HFF-Myc (cell line): ENCODE measurements around the gene EBLN2.

Experiments
- DNase-seq: peaks from one replicate; pipeline ENCODE4 v3.0.0-alpha.2; 2011; ENCODE audit warnings: low read depth; ENCODE audit errors: extremely low read depth
- H3K4me3 ChIP-seq: replicated peaks from 2 replicates; pipeline ENCODE4 v1.5.1; 2011; ENCODE audit warnings: low read depth, mild to moderate bottlenecking, control low read depth, low read length
- TF ChIP-seq, protein P1 (sequence below): IDR thresholded peaks from 2 replicates; pipeline ENCODE4 v1.5.1; 2012; ENCODE audit warnings: mild to moderate bottlenecking, low read depth, low read length, control low read depth; ENCODE audit errors: missing control alignments

Gene EBLN2

DNA sequence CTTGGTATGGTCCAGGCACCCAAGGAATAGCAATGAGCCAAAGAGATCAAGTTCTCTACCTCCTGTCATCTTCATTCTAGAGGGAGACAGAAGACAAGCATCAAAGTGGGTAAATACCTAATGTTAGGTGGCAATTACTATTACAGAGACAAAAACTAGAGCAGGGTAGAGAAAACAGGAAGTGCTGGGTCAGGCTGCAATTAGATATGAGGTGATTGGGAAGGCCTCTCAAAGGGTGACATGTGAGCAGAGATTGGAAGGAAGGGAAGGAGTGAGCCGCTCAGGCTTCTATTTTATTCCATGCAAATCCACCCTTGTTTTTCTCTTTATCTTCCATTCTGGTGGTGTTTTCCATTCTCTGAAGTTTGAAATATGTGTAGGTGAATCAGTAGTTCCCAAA lies 37.4 kb downstream of the EBLN2 start:
- TF ChIP-seq, protein P1, sequence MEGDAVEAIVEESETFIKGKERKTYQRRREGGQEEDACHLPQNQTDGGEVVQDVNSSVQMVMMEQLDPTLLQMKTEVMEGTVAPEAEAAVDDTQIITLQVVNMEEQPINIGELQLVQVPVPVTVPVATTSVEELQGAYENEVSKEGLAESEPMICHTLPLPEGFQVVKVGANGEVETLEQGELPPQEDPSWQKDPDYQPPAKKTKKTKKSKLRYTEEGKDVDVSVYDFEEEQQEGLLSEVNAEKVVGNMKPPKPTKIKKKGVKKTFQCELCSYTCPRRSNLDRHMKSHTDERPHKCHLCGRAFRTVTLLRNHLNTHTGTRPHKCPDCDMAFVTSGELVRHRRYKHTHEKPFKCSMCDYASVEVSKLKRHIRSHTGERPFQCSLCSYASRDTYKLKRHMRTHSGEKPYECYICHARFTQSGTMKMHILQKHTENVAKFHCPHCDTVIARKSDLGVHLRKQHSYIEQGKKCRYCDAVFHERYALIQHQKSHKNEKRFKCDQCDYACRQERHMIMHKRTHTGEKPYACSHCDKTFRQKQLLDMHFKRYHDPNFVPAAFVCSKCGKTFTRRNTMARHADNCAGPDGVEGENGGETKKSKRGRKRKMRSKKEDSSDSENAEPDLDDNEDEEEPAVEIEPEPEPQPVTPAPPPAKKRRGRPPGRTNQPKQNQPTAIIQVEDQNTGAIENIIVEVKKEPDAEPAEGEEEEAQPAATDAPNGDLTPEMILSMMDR: no peak
- DNase-seq: no peak
- H3K4me3 ChIP-seq: no peak overlapping the region

DNA sequence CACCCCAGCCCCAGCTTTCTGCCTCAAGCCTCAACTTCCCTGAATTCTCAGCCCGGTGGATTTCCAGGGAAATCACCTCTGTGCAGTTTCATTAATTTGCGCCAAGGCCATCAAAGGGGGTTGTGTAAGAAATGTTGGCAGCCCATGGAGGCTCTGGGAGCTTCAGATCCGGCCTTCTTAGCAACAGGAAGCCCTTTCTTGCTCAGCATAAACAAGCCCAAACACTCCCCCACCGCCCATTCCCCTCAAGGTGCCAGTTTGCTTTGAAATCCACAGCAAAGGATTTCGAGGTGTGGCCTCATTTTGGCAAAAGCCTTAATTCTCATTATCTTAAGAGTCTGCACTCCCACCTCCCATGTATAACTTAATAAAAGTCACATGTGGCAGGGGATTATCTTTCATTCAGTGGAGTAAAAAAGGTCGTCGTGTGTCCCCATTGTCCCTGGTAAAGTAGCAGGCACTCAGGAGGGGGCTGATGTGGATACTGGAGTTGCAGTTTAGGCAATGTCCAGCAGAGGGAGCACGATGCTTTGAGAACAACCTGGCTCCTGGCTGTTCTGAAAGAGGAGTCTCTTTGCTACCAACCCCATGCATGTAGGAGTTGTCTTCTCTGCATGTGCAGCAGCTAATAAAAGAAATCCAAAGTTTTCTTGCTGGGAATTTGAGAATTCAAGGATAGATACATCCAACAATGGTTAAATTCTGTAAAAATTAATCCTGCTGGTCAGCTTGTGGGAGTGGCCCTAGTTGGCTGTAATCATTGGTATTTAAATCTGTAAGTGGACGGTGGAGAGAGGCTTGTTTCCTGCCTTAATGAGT lies 39.5 kb downstream of the EBLN2 start:
- H3K4me3 ChIP-seq: no peak overlapping the region
- DNase-seq: peak; percentile 73
- TF ChIP-seq, protein P1: peak; percentile 97

DNA sequence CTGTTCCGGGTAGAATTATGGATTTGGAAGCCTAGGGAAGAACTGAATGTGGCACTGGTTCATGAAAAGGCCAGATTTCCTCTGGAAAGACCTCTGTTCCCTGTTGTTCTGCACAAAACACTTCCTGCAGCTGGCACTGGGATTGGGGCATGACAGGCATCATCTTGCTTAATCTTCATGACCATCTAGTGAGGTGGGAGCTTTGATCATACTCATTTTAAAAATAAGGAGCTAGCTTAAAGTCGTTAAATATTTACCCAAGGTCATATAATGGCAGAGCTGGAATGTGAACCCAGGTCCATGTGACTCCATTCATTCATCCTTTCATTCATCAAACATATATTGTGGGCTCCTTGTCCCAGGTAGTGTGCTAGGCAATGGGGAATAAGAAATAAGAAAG lies 40.4 kb downstream of the EBLN2 start:
- no peak for DNase-seq
- TF ChIP-seq, protein P1: no peak
- H3K4me3 ChIP-seq: no peak overlapping the region

DNA sequence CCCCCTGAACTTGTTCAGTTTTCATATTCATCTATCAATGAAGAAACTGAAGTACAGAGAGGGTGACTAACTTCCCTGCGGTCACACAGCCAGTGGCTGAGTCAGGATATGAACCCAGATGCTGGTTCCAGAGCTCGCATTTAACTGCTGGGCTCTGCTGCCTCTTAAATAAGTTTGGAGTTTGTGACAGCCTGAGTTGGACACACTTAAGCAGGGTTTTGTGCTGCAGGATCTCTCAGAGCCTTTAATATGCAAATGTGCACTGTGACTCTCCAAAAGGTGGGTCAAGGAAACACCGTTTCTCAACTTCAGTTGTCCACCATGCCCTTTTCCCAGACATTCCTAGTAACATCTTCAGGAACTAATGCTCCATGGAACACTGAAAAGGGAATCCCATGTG lies 45.8 kb downstream of the EBLN2 start:
- TF ChIP-seq, protein P1: no peak
- no peak for DNase-seq
- no peak overlapping the region for H3K4me3 ChIP-seq

DNA sequence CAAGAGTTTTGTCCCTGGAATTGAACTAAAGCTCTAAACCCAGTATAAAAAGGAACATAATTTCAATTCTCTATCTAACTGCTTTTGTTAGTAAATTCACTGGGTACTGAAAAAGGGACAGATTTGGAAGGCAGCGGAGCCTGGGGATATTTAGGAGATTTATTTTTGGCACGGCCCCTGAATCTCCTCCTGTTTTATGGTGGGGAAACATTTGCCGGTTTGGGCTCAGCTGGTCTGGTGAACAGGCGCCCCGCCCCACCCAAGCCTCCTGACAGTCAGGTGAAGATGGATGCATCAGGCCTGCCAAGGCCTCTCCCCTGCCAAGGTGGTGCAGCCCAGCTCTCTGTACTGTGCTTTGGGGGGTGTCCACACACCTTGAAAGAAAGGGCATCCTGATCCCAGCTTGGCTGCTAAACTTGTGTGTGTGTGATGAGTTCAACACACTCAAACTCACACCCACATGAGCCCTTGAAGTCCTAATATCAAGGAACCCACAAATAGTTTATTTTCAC lies 46.3 kb downstream of the EBLN2 start:
- DNase-seq: no peak
- TF ChIP-seq, protein P1: no peak
- no peak overlapping the region for H3K4me3 ChIP-seq

DNA sequence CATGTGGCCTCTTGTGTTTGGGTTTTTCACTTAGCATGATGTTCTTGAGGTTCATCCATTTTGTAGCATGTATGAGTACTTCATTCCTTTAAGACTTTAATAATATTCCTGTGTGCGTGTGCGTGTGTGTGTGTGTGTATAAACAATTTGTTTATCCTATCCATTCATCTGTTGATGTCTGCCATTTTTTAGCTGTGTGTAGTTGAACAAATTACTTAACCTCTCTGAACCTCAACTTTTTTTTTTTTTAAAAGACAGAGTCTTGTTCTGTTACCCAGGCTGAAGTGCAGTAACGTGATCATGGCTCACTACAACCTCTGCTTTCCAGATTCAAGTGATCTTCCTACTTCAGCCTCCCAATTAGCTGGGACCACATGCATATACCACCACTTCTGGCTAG lies 47.3 kb downstream of the EBLN2 start:
- TF ChIP-seq, protein P1: no peak

More for the DNA sequence above, 47.3 kb downstream of the EBLN2 start:
- no peak overlapping the region for H3K4me3 ChIP-seq
- DNase-seq: no peak
